A204.1 (cell line): ENCODE data around the gene OR1Q1.
"Not testable (repeated sequence)": the region's sequence is repeated elsewhere in the genome, so short reads cannot be mapped to it uniquely, and the experiment has no call there.

Experiments used
- FAIRE-seq: peaks from 2 replicates; lab custom pipeline; 2012; peaks lifted over from hg19 to GRCh38; lab: Jason Lieb, UNC

Gene OR1Q1, protein sequence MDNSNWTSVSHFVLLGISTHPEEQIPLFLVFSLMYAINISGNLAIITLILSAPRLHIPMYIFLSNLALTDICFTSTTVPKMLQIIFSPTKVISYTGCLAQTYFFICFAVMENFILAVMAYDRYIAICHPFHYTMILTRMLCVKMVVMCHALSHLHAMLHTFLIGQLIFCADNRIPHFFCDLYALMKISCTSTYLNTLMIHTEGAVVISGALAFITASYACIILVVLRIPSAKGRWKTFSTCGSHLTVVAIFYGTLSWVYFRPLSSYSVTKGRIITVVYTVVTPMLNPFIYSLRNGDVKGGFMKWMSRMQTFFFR

DNA sequence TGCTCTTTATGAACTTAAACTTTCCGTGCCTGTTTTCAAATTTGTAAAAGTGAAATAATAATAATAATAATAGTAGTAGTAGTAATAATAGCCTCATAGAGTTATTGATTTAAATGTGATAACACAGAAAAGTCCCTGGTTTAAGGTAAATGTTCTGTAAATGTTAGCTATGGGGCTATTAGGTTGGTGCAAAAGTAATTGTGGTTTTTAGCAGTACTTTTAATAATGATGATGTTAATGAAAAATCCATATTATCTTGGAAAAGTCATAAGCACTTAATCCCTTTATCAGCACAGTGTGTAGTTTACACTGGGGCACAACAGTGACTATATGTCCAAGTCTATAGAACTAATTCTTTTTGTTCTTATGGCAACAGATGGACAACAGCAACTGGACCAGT lies at the start of gene OR1Q1:
OR1Q1 (plus strand) TSS at position 377 of the 400 bp plus-strand sequence; CDS start at position 377, 0 bp downstream.
- no peak for FAIRE-seq

DNA sequence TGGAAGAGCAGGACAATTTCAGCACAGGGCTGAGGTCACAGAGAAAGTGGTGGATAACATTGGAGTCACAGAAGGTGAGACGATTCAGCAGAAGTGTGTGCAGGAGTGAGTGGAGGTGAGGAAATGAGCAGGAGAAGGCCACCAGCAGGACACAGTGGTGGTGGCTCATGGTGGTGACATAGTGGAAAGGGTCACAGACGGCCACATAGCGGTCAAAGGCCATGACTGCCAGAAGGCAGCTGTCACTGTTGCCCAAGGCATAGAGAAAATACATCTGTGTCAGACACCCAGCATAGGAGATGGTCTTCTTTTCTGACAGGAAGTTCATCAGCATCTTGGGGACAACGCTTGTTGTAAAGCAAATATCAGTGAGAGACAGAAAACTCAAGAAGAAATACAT lies 46.6 kb upstream of the OR1Q1 start:
- no peak for FAIRE-seq

- FAIRE-seq = no peak
These were observed 42.1 kb upstream of the OR1Q1 start for GRCh38 chr9:122572456-122572855.

DNA sequence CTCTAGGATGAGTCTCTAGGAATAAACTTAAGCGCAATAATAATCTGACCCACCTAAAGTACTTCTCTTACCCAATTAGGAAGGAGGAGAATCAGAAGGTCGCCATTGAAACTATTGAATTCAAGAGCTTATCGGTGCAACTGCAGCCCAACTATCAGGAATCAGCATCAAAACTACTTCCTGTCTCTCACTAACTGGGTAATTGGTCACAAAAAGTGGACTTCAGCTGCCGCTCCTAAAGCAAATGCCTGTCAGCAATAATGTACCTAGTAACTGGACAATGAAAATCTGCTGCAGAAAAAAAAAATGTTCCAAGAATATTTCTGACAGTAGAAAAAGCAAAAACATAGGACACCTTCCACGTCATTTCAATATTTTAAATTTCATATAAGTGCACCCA lies 34.7 kb upstream of the OR1Q1 start:
- no peak for FAIRE-seq

DNA sequence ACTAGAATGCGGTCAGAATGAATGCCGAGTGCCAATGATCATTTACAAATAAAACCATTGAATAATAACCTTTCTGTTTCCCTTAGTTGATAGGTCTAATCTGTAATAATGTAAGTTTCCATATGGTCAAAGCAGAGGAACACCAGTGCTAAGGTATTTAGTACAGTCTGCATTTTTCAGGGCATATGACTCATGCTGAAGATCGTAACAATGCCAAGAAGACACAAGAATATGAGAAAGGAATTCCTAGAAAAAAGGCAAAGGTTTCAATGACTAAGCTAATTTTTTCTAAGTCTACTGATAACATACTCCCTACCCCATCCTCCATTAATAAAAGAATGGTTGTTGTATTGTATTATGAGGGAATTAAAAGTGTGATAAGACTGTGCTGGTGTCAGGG lies 34.2 kb upstream of the OR1Q1 start:
- FAIRE-seq = no peak

GRCh38 chr9:122583284-122583683 lies 31.3 kb upstream of the OR1Q1 start, which contains the start of gene OR1L8:
Gene OR1L8 (minus strand): TSS chr9:122583384. CDS start chr9:122568477, 14,907 bp downstream.
- not testable (repeated sequence) for FAIRE-seq

DNA sequence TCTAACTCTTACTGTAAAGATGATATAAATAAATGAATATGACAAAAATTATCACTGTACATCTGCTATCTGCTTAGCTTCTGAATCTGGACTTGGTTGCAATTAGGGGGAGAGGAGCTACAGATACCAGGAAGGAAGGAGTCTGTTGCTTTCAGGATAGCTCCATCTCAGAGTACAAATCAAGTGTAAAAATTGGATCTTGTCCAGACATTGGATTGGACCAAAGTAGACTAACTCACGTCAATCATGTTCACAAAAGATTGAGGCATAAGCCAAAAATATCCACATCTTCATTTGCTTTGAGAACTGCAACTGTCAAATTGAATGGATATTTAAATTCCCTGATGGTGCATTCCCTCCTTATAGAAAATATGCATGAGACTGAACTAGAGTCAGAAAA lies 8.8 kb upstream of the OR1Q1 start:
- FAIRE-seq = no peak

- no peak for FAIRE-seq
These were observed 8.0 kb upstream of the OR1Q1 start for GRCh38 chr9:122606587-122606986.

DNA sequence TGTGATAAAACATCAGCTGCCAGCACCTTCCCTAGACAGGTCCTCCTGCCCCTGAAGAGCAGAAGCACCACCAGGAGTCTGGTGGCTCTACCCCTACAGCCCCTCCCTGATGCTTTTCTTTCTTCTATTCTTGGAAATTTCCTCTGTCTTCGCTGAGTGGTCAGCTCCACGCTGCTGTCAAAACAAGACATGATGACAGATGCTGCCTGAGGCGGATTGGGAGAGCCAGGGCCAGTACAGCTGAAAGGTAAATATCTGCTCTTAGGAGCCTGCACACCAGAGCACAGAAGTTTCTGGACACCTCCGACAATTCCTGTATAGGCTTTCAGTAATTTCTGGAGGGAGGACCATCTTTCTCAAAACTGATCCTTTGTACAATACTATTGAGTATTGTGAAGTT lies 4.7 kb upstream of the OR1Q1 start:
- no peak for FAIRE-seq

DNA sequence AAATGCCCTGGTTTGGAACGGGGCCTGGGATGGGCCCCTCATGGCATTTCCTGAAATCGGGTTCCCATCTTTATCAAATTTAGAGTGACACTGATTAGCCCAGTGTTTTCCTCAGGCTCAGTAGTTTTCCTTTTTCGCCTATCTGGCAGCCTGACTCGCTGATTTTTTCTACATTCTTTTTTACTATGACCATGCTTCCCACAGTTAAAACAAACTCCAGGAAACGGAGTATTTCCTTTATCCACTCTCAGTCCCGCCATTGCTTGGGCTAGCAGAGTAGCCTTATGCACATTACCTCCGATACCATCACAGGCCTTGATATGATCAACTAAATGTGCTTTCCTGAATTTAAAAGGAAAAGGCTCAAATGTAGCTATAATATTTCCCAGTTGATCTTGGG lies 5.5 kb downstream of the OR1Q1 start:
- no peak for FAIRE-seq

GRCh38 chr9:122642226-122642625 lies 27.7 kb downstream of the OR1Q1 start:
- no peak for FAIRE-seq

DNA sequence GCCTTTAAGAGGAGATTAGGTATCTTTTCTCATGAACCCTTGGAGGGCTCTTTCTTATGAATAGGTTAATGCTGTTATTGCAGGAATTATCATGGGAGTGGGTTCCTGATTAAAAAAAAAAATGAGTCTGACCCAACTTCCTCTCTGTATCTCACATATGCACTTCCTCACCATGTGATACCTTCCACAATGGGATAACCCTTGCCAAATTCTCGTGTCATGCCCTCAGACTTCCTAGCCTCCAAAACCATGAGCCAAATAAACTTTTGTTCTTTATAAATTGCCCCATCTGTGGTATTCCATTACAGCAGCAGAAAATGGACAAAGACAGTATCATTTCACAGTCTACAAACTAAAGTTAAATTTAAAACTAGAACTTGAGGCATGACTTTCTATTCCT lies 41.8 kb downstream of the OR1Q1 start:
- FAIRE-seq = no peak

DNA sequence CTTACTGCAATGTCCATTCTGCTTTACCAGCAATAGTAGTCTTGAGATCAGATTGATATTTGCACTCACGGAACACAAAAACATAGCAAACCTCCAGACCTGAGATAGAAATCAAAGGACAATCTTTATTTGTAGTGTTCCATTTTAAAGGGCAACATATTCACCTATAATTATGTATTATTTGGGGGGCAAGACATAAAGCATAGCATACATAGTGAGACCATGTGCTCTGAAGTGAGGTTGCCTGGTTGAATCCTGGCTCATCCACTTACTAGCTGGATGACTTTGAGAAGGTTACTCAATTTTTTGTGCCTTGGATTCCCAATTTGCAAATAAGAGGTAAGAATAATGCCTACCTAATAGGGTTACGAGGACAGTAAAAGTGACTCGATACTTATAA lies 43.0 kb downstream of the OR1Q1 start, which contains the start of gene OR1B1:
OR1B1 (minus strand) TSS at position 101 of the 400 bp plus-strand sequence.
- no peak for FAIRE-seq

GRCh38 chr9:122661416-122661815 lies 46.9 kb downstream of the OR1Q1 start, which contains the start of gene OR1L1:
Gene OR1L1 (plus strand): TSS chr9:122661716. CDS start chr9:122661716, 0 bp downstream.
- no peak for FAIRE-seq
